SU-DHL-6 (cell line): ENCODE data around the gene ASAP2.

Experiments used
- H2AFZ ChIP-seq: fragments of 200-600 bp; sonication (generic); 2 replicates; pipeline ENCODE4 v1.6.1; 2014; ENCODE audit warnings: low read depth, mild to moderate bottlenecking, moderate library complexity, mixed read lengths, antibody characterized with exemption, low read length; ENCODE audit not compliant: severe bottlenecking
- H3F3A ChIP-seq: fragments of 200-600 bp; shearing (Covaris generic); 2 replicates; pipeline ENCODE4 v1.6.0; 2016; ENCODE audit warnings: antibody characterized with exemption, mild to moderate bottlenecking; ENCODE audit not compliant: insufficient read depth
- H3K27ac ChIP-seq: fragments of 200-600 bp; sonication (generic); 2 replicates; pipeline ENCODE4 v1.5.1; 2016; ENCODE audit warnings: low read depth, mild to moderate bottlenecking, low read length, moderate library complexity, mixed read lengths
- H3K27me3 ChIP-seq: fragments of 200-600 bp; sonication (generic), shearing (Covaris generic); 2 replicates; pipeline ENCODE4 v1.6.0; 2014; ENCODE audit warnings: mild to moderate bottlenecking, low read length
- H3K36me3 ChIP-seq: fragments of 200-600 bp; sonication (generic); 2 replicates; pipeline ENCODE4 v1.6.1; 2014; ENCODE audit warnings: mild to moderate bottlenecking, low read length, mixed read lengths
- H3K4me2 ChIP-seq: fragments of 300-600, 200-600 bp; shearing (Covaris generic), sonication (generic); 2 replicates; pipeline ENCODE4 v1.6.0; 2014; ENCODE audit warnings: low read length, low read depth, mild to moderate bottlenecking; ENCODE audit not compliant: poor library complexity, severe bottlenecking
- H3K4me3 ChIP-seq: fragments of 200-600 bp; sonication (generic); 2 replicates; pipeline ENCODE4 v1.5.1; 2014; ENCODE audit warnings: antibody characterized with exemption, low read length, mild to moderate bottlenecking, mixed read lengths; ENCODE audit not compliant: insufficient read depth, poor library complexity, severe bottlenecking
- H3K79me2 ChIP-seq: fragments of 200-600 bp; sonication (generic); 2 replicates; pipeline ENCODE4 v1.6.1; 2014; ENCODE audit warnings: mild to moderate bottlenecking, low read length, moderate library complexity; ENCODE audit not compliant: insufficient read depth
- H3K9ac ChIP-seq: fragments of 200-600 bp; sonication (generic); 2 replicates; pipeline ENCODE4 v1.7.0; 2014; ENCODE audit warnings: mild to moderate bottlenecking, low read length
- H3K9me2 ChIP-seq: fragments of 200-600 bp; sonication (generic); replicated peaks from 2 replicates; pipeline ENCODE4 v1.6.1; 2014; ENCODE audit warnings: low read length; ENCODE audit not compliant: insufficient read depth
- H3K9me3 ChIP-seq: fragments of 200-600 bp; sonication (generic); 2 replicates; pipeline ENCODE4 v1.6.1; 2014; ENCODE audit warnings: low read length, mixed read lengths; ENCODE audit not compliant: insufficient read depth
- H4K20me1 ChIP-seq: fragments of 200-600 bp; sonication (generic); 2 replicates; pipeline ENCODE4 v1.6.1; 2014; ENCODE audit warnings: low read depth, mild to moderate bottlenecking, antibody characterized with exemption, low read length, moderate library complexity, mixed read lengths
- CTCF ChIP-seq: fragments of 200-600 bp; sonication (generic); IDR thresholded peaks from one replicate; pipeline ENCODE4 v1.5.1; 2017; ENCODE audit warnings: antibody characterized with exemption, mild to moderate bottlenecking, low read length, moderate library complexity; ENCODE audit not compliant: insufficient read depth, poor library complexity, severe bottlenecking
- EZH2phosphoT487 ChIP-seq: fragments of 200-600 bp; sonication (generic), shearing (Covaris generic); conservative IDR thresholded peaks from 2 replicates; pipeline ENCODE4 v1.6.1; 2018; ENCODE audit warnings: mild to moderate bottlenecking, antibody characterized with exemption, low read length, moderate library complexity, mixed read lengths

ASAP2 gene

GRCh38 chr2:9280224-9280623 lies 73.6 kb downstream of the ASAP2 start:
- H3K4me2 ChIP-seq, result no peak overlapping the region
- H3K27me3 ChIP-seq, result no peaks in the 10 kb centered on the region
- no peak for TF ChIP-seq EZH2phosphoT487
- TF ChIP-seq CTCF, result no peak
- H3K9me3 ChIP-seq, result no peaks in the 10 kb centered on the region
- no peaks in the 10 kb centered on the region for H3K79me2 ChIP-seq
- no peak overlapping the region for H3K27ac ChIP-seq
- H3K36me3 ChIP-seq, result no peaks in the 10 kb centered on the region
- no peaks in the 10 kb centered on the region for H3K9me2 ChIP-seq
- no peaks in the 10 kb centered on the region for H4K20me1 ChIP-seq
- H3K4me3 ChIP-seq, result no peak overlapping the region
- no peaks in the 10 kb centered on the region for H3F3A ChIP-seq
- no peak overlapping the region for H3K9ac ChIP-seq
- H2AFZ ChIP-seq, result no peak overlapping the region

- H3K4me3 ChIP-seq, result no peak overlapping the region
- H3K79me2 ChIP-seq, result no peaks in the 10 kb centered on the region
- H3F3A ChIP-seq, result no peaks in the 10 kb centered on the region
- no peaks in the 10 kb centered on the region for H4K20me1 ChIP-seq
- H3K27me3 ChIP-seq, result no peaks in the 10 kb centered on the region
- H3K27ac ChIP-seq, result no peak overlapping the region
- no peak for TF ChIP-seq EZH2phosphoT487
- no peak overlapping the region for H3K4me2 ChIP-seq
- H2AFZ ChIP-seq, result no peak overlapping the region
- H3K9me3 ChIP-seq, result no peaks in the 10 kb centered on the region
- no peaks in the 10 kb centered on the region for H3K36me3 ChIP-seq
- no peaks in the 10 kb centered on the region for H3K9me2 ChIP-seq
- H3K9ac ChIP-seq, result no peak overlapping the region
Observed at GRCh38 chr2:9281145-9281544, 74.5 kb downstream of the ASAP2 start.

- H3K36me3 ChIP-seq, result no peaks in the 10 kb centered on the region
- H4K20me1 ChIP-seq, result no peaks in the 10 kb centered on the region
- no peak overlapping the region for H3K4me2 ChIP-seq
- H3K27me3 ChIP-seq, result no peaks in the 10 kb centered on the region
- H3K9me3 ChIP-seq, result no peaks in the 10 kb centered on the region
- no peaks in the 10 kb centered on the region for H3K79me2 ChIP-seq
- H2AFZ ChIP-seq, result no peak overlapping the region
- TF ChIP-seq CTCF (no peak), EZH2phosphoT487 (no peak)
- no peak overlapping the region for H3K9ac ChIP-seq
- H3F3A ChIP-seq, result no peaks in the 10 kb centered on the region
- no peak overlapping the region for H3K4me3 ChIP-seq
- H3K27ac ChIP-seq, result no peak overlapping the region
- H3K9me2 ChIP-seq, result no peaks in the 10 kb centered on the region
Observed at GRCh38 chr2:9282128-9283112, 75.8 kb downstream of the ASAP2 start.
